ENCODE data around the gene ANKMY2.
"Not testable (repeated sequence)": the region's sequence is repeated elsewhere in the genome, so short reads cannot be mapped to it uniquely, and the experiment has no call there.

Gene ANKMY2

DNA sequence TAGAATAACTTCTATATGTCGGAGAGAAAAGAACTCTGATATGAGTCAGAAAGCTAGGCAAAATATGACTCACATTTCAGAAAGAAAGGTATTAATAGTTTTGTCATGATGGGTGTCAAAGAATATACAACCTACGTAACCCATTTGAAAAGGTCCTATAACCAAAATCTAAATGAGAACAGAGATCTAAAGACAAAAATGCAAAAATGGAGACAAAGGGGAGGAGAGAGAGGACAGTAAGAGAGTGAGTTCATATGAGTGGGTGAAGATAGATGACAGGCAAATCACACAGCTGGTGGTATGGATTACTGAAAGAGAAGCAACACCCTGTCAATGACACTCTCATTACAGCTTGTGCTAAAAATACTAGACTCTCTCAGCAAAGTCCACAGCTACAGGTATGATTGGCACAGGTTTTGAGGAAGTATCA is 25.6 kb downstream of the ANKMY2 start:
- H3K9me3 Mint-ChIP-seq = no peaks in the 10 kb centered on the region
- no peak overlapping the region for H3K27ac Mint-ChIP-seq
- DNase-seq = no peak
- no peaks in the 10 kb centered on the region for H3K27me3 Mint-ChIP-seq
- CTCF ChIA-PET = interaction anchor here (1.0 kb wide), 1 partner anchor 17 kb away, joined by 3 read pairs; no protein-coding TSS in a partner anchor
- H3K36me3 Mint-ChIP-seq = peaks cover 19% of the 10 kb centered on the region
- H3K4me3 Mint-ChIP-seq = no peak overlapping the region
- H3K4me1 Mint-ChIP-seq = no peaks in the 10 kb centered on the region

DNA sequence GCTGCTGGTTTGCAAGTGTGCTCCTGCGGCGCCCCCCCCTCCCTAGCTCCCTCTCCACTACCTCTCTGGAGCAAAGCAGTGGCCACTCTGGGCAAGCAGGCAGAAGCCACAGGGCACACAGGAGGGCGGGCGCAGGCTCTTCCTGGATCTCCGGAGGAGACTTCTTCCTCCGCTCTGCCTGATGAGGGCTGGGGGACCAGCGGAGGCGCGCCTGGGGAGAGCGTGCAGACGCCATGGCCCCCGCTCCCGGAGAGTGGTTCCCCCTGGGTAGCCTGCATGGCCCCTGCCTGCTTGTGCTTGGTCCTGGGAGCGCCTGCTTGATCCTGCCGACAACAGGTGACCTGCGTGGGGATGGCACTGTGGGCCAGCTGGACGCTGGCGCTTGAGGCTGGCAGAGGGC is 29.0 kb downstream of the ANKMY2 start:
- no peaks in the 10 kb centered on the region for H3K9me3 Mint-ChIP-seq
- H3K4me3 Mint-ChIP-seq = no peak overlapping the region
- no peak overlapping the region for H3K27ac Mint-ChIP-seq
- H3K4me1 Mint-ChIP-seq = no peaks in the 10 kb centered on the region
- peaks cover 15% of the 10 kb centered on the region for H3K36me3 Mint-ChIP-seq
- no peaks in the 10 kb centered on the region for H3K27me3 Mint-ChIP-seq
- CTCF ChIA-PET = no interaction called here
- no peak for DNase-seq

GRCh38 chr7:16616122-16616521 is 29.4 kb downstream of the ANKMY2 start:
- CTCF ChIA-PET = no interaction called here
- Mint-ChIP-seq H3K27me3 (no peaks in the 10 kb centered on the region), H3K36me3 (peaks cover 15% of the 10 kb centered on the region), H3K27ac (no peak overlapping the region), H3K9me3 (no peaks in the 10 kb centered on the region), H3K4me1 (no peaks in the 10 kb centered on the region), H3K4me3 (no peak overlapping the region)
- DNase-seq = no peak

DNA sequence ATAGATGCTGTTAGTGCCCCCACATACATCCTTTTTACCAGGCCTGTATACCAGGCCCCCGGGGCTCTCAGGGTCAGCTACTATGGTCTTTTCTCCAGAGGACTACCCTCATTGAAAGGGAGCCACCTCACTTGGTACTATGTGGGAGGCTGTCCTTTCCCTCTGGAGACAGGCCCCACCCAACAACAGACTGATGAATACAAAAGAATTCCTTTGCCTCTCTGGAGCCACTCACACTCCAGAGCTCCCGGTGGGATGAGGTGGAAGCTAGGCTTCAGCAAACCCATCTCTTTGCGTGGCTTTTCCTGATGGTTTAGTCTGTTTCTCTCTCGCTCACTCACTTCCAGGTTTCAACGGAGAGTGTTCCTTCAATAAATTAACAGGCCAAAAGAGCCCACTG is 30.3 kb downstream of the ANKMY2 start:
- Mint-ChIP-seq H3K27ac (no peak overlapping the region), H3K4me1 (no peaks in the 10 kb centered on the region), H3K4me3 (no peak overlapping the region), H3K9me3 (no peaks in the 10 kb centered on the region), H3K27me3 (no peaks in the 10 kb centered on the region), H3K36me3 (peaks cover 15% of the 10 kb centered on the region)
- CTCF ChIA-PET = no interaction called here
- DNase-seq = no peak

- no peaks in the 10 kb centered on the region for H3K27me3 Mint-ChIP-seq
- H3K4me3 Mint-ChIP-seq = no peak overlapping the region
- CTCF ChIA-PET = no interaction called here
- H3K27ac Mint-ChIP-seq = no peak overlapping the region
- H3K9me3 Mint-ChIP-seq = no peaks in the 10 kb centered on the region
- DNase-seq = no peak
- peaks cover 5% of the 10 kb centered on the region for H3K36me3 Mint-ChIP-seq
- H3K4me1 Mint-ChIP-seq = no peaks in the 10 kb centered on the region
These were observed 33.8 kb downstream of the ANKMY2 start for GRCh38 chr7:16611711-16612110.

GRCh38 chr7:16609842-16610450 is 35.6 kb downstream of the ANKMY2 start:
- DNase-seq = no peak
- Mint-ChIP-seq H3K27ac (no peak overlapping the region), H3K36me3 (peaks cover 5% of the 10 kb centered on the region), H3K4me3 (no peak overlapping the region), H3K9me3 (no peaks in the 10 kb centered on the region), H3K4me1 (no peaks in the 10 kb centered on the region), H3K27me3 (no peaks in the 10 kb centered on the region)
- CTCF ChIA-PET = no interaction called here

DNA sequence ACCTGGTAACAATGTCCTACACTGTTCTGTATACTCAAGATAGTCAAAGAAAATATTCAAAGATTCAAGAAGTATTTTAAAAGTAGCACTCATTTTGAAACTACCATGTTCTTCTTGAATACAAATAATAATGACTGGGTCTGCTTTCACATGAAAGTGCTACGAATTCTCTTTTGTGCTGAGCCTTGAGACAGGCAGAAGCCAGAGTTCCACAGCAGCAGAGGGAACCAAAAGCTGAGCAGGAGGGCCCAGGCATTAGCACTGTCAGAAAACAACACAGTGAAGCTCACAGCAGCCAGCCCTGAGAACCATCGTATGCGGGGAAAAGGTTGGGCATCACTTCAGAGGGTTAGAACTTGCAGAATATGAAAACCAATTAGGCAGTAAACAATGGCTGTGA is 38.9 kb downstream of the ANKMY2 start:
- Mint-ChIP-seq H3K27ac (no peak overlapping the region), H3K9me3 (no peaks in the 10 kb centered on the region), H3K27me3 (no peaks in the 10 kb centered on the region), H3K4me1 (no peaks in the 10 kb centered on the region), H3K36me3 (peaks cover 8% of the 10 kb centered on the region), H3K4me3 (no peak overlapping the region)
- no peak for DNase-seq
- CTCF ChIA-PET = no interaction called here

DNA sequence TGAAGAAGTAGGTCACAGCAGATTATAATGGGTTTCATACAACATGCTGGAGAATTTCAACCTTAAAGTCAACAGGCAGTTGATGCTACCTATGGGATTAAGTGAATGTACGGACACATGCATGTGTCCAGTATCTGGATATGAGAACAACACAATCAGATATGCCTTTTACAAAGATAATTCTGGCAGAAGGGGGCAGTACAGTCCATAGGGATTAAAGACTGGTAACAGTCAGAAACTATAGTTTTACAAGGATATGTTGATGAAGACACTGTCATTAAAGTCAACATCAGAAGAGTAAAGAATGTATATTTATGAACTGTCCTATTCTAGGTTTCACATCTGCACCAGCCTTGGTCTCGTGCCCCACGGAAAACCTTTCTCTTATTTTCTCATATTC is 41.5 kb downstream of the ANKMY2 start:
- CTCF ChIA-PET = no interaction called here
- H3K4me1 Mint-ChIP-seq = no peaks in the 10 kb centered on the region
- H3K27ac Mint-ChIP-seq = no peak overlapping the region
- H3K27me3 Mint-ChIP-seq = no peaks in the 10 kb centered on the region
- no peak for DNase-seq
- H3K9me3 Mint-ChIP-seq = no peaks in the 10 kb centered on the region
- peaks cover 12% of the 10 kb centered on the region for H3K36me3 Mint-ChIP-seq
- H3K4me3 Mint-ChIP-seq = no peak overlapping the region

DNA sequence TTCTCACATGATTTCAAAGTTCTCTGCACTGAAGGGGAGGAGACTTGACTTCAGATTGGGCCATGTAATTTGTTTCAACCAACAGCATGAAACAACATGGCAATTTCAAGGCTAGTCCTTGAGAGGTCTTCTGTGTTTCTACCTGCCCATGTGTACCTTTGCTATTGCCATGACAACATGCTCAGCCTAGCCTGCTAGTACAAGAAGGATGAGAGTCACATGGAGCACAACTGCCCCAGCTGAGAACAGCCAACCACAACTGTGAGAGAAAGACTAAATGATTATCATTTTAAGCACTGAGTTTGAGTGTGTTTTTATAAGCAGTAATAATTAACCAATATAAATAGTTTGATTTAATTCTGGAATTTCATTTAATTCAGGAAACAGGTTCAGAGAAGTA is 41.9 kb downstream of the ANKMY2 start:
- DNase-seq = no peak
- Mint-ChIP-seq H3K36me3 (peaks cover 12% of the 10 kb centered on the region), H3K4me1 (no peaks in the 10 kb centered on the region), H3K27ac (no peak overlapping the region), H3K9me3 (no peaks in the 10 kb centered on the region), H3K4me3 (no peak overlapping the region), H3K27me3 (no peaks in the 10 kb centered on the region)
- CTCF ChIA-PET = no interaction called here

- Mint-ChIP-seq H3K27ac (no peak overlapping the region), H3K4me3 (no peak overlapping the region), H3K27me3 (no peaks in the 10 kb centered on the region), H3K36me3 (peaks cover 12% of the 10 kb centered on the region), H3K4me1 (no peaks in the 10 kb centered on the region), H3K9me3 (no peaks in the 10 kb centered on the region)
- CTCF ChIA-PET = no interaction called here
- no peak for DNase-seq
These were observed 45.7 kb downstream of the ANKMY2 start for GRCh38 chr7:16599860-16600259.

- CTCF ChIA-PET = interaction anchor here (0.6 to 0.8 kb wide), 2 partner anchors 33 to 47 kb away, joined by 3 read pairs; no protein-coding TSS in a partner anchor
- Mint-ChIP-seq H3K27ac (no peak overlapping the region), H3K9me3 (no peaks in the 10 kb centered on the region), H3K4me3 (no peak overlapping the region), H3K4me1 (no peaks in the 10 kb centered on the region), H3K36me3 (peaks cover 9% of the 10 kb centered on the region), H3K27me3 (no peaks in the 10 kb centered on the region)
- no peak for DNase-seq
These were observed 47.5 kb downstream of the ANKMY2 start for GRCh38 chr7:16598015-16598414.

- H3K27ac Mint-ChIP-seq, H3K36me3 Mint-ChIP-seq, H3K27me3 Mint-ChIP-seq, H3K4me1 Mint-ChIP-seq, DNase-seq, H3K4me3 Mint-ChIP-seq, H3K9me3 Mint-ChIP-seq, CTCF ChIA-PET: not testable (repeated sequence)
These were observed 50.0 kb downstream of the ANKMY2 start for GRCh38 chr7:16595596-16595995.

DNA sequence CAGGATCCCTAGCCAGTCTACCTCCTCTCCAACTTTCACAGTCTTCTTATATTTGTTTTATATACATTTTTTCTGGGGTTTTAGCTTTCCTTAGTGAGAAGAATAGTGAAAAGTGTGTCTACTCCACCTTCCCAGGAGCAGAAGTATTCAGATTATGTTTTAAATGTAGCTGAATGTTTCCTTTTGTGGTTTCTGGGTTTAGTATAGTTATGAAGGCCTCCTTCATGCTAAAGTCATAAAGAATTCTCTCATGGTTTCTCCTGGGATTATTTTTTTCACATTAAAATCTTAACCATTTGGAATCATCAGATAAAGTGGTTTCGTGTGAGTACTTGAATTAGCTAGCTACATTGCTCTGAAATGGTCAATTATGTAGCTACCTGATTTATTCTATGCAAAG is 50.9 kb downstream of the ANKMY2 start:
- H3K36me3 Mint-ChIP-seq = peaks cover 1% of the 10 kb centered on the region
- no peak for DNase-seq
- H3K4me1 Mint-ChIP-seq = no peaks in the 10 kb centered on the region
- H3K9me3 Mint-ChIP-seq = no peaks in the 10 kb centered on the region
- no peak overlapping the region for H3K4me3 Mint-ChIP-seq
- CTCF ChIA-PET = no interaction called here
- H3K27me3 Mint-ChIP-seq = no peaks in the 10 kb centered on the region
- no peak overlapping the region for H3K27ac Mint-ChIP-seq

DNA sequence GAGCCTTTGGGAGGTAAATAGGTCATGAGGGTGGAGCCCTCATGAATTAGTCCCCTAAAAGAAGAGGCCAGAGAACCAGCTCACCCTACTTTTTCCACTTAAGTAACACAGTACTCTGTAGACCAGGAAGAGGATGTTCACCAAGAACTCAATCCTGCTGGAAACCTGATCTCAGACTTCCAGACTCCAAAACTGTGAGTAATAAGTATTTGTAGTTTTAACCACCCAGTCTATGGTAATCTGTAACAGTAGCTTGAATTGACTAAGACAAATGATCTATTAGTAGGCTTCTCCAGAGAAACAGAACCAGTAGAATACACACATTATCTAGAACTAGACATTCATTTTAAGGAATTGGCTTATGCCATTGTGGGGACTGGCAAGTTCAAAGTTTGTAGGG is 51.5 kb downstream of the ANKMY2 start:
- no peak overlapping the region for H3K27ac Mint-ChIP-seq
- no peaks in the 10 kb centered on the region for H3K4me1 Mint-ChIP-seq
- no peaks in the 10 kb centered on the region for H3K27me3 Mint-ChIP-seq
- H3K4me3 Mint-ChIP-seq = no peak overlapping the region
- H3K36me3 Mint-ChIP-seq = no peaks in the 10 kb centered on the region
- no peak for DNase-seq
- CTCF ChIA-PET = no interaction called here
- H3K9me3 Mint-ChIP-seq = no peaks in the 10 kb centered on the region

DNA sequence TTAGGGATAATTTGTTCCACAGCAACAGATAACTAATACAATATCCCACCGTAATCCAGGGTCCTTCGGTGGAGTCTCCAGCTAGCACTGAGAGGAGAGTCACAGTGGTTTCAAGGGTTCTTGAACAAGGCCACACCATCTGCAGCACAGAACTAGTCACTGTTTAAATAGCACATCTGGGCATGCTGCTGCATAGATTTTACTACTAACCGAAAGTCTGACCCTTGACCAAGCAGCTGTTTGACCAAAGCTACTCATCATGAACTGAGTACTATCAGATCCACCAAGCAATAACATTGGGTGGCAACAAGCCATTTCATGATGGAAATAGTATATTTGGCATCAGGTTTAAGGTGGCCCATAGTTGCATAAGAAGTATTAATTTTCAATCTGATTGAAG is 53.2 kb downstream of the ANKMY2 start:
- Mint-ChIP-seq H3K27me3 (no peaks in the 10 kb centered on the region), H3K36me3 (no peaks in the 10 kb centered on the region), H3K27ac (no peak overlapping the region), H3K4me1 (no peaks in the 10 kb centered on the region), H3K4me3 (no peak overlapping the region), H3K9me3 (no peaks in the 10 kb centered on the region)
- CTCF ChIA-PET = no interaction called here
- DNase-seq = no peak

DNA sequence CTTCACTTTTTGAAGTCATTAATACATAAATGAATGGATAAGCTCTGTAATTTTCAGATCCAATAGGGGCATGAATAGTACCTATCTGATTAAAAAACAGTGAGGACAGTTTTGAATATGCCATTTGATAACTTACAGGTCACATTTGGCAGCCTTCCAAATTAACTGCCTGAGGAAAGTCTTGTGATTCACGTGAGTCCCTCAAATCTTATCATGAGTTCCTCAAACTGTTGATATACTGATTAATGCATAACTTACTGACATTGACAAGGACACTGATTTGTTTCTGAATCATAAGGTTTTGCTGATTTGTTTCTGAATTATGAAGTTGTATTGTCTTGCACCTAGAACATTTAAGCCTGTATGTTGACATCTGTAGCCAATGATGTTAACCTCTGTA is 55.1 kb downstream of the ANKMY2 start:
- Mint-ChIP-seq H3K36me3 (no peaks in the 10 kb centered on the region), H3K27me3 (no peaks in the 10 kb centered on the region), H3K9me3 (no peaks in the 10 kb centered on the region), H3K4me1 (no peaks in the 10 kb centered on the region), H3K4me3 (no peak overlapping the region), H3K27ac (no peak overlapping the region)
- DNase-seq = no peak
- CTCF ChIA-PET = interaction anchor here (0.9 kb wide), 1 partner anchor 26 kb away, joined by 3 read pairs; no protein-coding TSS in a partner anchor
